B cell (primary cell): ENCODE results near the gene TRIM17.

Experiments
- EZH2 ChIP-seq: IDR thresholded peaks from 2 replicates; pipeline ENCODE4 v1.6.1; 2012; ENCODE audit warnings: borderline replicate concordance, low read depth, mild to moderate bottlenecking, moderate library complexity, low read length; ENCODE audit not compliant: insufficient read depth, poor library complexity, severe bottlenecking
- TF ChIP-seq, protein P1 (sequence below): fragments of 200-600 bp; IDR thresholded peaks from one replicate; pipeline ENCODE4 v1.8.0; 2022; ENCODE audit warnings: antibody characterized with exemption, mild to moderate bottlenecking

DNA sequence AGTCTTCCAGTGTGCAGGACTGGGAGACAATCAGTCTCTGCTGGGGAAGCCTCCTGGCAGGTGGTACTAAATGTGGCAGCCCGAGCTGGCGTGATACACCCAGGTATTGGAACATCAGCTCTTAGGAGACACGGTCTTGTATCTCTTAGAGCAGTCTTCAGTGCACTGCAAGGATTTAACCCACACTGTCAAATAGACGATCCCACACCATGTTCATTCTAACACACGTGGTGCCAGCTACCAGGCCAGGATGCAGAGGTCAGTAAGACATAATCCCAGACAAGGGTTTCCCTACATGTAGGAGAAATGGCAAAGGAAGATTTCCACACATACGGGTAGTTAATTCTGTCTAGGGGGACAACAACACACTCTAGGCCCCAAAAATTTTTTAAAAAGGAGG, 18.7 kb downstream of the TRIM17 start:
- no peak for TF ChIP-seq EZH2
- TF ChIP-seq, protein P1, sequence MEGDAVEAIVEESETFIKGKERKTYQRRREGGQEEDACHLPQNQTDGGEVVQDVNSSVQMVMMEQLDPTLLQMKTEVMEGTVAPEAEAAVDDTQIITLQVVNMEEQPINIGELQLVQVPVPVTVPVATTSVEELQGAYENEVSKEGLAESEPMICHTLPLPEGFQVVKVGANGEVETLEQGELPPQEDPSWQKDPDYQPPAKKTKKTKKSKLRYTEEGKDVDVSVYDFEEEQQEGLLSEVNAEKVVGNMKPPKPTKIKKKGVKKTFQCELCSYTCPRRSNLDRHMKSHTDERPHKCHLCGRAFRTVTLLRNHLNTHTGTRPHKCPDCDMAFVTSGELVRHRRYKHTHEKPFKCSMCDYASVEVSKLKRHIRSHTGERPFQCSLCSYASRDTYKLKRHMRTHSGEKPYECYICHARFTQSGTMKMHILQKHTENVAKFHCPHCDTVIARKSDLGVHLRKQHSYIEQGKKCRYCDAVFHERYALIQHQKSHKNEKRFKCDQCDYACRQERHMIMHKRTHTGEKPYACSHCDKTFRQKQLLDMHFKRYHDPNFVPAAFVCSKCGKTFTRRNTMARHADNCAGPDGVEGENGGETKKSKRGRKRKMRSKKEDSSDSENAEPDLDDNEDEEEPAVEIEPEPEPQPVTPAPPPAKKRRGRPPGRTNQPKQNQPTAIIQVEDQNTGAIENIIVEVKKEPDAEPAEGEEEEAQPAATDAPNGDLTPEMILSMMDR: no peak
